GM18498 (cell line): ENCODE data around the gene CHRNA5.

Source experiments
- ATAC-seq: cut with Tn5 transposase; IDR thresholded peaks from one replicate; pipeline ENCODE4 v1.9.1; 2021; ENCODE audit warnings: mild to moderate bottlenecking, moderate library complexity; ENCODE audit not compliant: unreplicated experiment

Gene CHRNA5

DNA sequence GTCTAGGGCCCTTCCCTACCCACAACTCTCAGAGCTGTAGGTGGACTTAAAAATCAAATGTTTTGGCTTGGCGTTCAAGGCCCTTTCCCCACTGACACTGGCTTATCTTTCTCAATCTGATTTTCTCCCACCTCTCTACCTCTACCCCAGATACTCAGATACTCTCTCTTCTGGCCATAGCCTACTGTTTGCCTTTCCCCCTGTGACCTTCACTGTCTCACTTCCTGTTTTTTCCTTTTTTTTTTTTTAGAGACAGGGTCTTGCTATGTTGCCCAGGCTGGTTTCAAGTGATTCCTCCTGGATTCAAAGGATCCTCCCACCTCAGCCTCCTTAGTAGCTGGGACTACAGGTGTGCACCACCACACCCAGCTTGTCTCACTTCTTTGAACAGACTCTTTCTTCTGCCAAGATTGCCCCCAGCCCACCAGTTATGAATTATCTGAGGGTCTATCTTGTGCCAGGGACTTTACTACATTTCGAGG lies 71.1 kb downstream of the CHRNA5 start:
- no peak for ATAC-seq

DNA sequence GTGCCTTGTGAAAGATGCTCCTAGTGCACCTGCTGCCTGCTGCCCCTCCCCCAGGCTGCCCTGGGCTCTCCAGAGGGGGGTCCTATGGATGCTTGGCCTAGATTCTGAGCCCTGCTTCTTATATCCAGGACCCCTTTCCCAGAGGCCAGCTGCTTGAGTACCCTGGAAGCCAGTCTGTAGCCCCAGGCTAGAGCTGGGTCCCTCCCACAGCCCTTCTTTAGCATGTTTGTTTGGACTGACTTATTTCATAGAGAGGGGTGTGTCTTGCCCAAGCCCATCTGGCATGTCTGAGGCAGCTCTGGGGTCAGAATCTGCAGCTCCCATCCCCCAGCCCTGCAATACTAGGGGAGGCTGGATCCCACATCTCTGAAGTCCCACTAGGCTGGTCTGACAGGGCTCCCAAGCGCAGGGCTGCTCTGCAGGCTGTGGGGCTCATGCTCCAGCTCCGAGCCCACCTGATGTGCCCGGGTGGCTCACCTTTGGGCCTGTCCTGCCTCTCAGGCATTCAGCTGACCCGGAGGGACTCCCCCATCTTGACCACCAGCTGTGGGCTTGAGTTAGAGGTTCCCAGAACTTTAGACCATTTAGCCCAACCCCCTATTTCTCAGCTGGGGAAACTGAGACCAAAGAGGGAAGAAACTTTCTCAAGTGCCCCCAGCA lies 72.6 kb downstream of the CHRNA5 start:
- no peak for ATAC-seq

DNA sequence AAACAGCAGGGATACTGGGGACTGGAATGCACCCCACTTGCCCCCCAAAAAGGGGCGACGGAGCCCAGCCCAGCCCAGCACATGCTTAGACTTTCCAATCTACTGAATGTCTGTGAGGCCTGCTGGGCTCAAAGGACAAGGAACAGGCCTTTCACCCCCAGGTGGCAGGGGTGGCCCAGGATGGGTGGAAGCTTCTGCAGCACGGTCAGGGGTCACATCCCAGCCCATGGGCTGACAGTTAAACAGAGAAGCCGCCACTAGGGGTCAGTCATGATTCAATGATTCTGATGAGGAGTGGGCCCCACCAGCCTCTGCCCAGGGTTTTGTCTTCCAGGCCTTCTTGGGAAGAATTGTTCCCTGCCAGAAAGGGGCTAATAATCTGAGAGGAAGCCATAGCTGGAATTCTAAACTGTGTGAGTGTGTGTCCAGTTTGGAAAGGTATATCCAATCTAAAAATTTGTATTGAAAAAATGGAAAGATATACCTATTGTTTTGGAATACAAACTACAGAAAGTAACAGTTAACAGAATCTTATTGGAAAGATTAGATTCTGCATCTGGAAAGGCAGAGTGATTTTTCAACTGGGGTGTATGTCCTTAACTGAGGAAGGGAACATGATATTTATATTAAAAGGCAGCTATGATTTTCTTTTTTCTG lies 73.5 kb downstream of the CHRNA5 start:
- ATAC-seq, result no peak

DNA sequence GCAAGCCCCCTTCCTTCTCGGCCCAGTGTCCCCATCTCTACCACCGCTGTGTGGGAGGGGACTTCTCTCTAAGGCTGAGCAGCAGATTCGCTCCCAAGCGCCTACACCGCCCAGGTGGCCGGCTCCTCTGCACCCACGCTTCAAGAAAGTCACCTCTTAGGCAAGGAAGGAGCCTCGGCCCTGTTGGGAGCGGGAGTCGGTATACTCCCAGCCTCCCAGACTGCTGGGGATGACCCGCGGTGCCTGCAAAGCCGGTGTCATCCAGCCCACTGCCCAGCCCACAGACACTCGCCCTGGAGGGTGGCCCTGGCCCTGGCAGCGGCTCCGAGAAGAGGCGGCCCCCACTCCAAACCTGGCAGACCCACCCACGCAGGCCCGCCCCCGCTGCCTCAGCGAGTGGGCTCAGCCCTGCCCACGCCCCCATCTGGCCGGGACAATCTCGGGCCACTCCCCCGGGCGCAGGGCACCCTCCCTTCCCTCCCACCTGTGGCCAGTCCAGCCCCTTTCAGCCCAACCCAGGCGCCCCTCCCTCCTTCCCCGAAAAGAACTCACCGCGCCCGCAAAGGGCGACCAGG lies 75.3 kb downstream of the CHRNA5 start:
- ATAC-seq, result no peak

DNA sequence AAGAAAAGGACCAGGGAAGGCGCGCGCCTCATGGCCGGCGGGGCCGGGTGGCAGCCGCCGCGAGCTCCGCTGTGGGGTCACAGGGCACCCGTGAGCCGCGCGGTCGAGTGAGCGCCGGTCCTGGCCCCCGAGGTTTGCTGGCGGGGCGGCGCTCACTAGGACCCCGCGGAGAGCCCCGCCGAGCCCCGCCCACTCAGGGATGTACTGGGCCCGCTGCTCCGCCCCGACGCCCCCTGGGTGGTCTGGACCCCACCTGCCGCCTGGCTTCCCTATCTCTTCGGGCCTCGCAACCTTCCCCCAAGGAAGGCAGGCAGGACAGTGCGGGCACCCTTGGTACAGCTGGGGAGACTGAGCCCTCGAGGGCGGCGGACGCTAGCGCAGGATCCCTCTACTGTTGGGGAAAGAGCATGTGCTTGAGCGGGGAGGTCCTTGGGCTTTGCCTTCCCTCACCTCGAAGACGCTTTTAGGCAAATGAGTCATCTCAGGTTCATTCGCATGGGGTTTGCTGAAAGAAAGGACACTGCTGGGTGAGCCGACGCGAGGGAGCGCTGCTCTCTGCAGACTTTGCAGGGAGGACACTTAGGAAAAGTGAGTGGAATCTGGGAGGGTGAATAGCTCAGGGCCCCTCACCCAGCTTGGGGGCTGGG lies 75.9 kb downstream of the CHRNA5 start, which contains the start of gene CHRNB4:
CHRNB4 (minus strand) TSS at position 109 of the 647 bp plus-strand sequence; CDS start at position 32, 77 bp downstream.
- ATAC-seq, result no peak

DNA sequence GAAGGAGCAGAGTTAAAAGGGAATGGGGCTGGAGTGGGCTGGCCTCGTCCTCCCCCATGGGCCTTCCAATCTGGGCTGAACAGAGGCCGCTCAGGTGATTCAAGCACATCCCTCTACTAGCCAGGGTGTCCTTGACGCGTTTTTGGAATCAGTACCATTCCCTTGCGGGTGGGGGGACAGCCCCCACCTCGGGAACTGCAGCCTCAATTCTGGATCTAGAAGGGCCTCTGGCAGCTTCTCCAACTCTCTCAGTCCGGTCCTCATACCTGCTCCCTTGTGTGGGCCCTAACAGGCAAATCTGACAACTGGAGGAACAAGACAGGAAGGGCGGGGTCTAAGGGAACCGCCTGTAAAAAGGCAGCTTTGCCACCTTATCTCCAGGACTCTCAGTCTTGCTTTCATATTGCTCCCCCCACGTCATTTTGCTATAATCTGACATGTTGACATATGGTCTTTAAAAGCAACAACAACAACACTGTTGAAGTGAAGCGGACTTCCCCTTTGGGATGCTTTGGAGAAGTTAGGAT lies 76.5 kb downstream of the CHRNA5 start:
- no peak for ATAC-seq

DNA sequence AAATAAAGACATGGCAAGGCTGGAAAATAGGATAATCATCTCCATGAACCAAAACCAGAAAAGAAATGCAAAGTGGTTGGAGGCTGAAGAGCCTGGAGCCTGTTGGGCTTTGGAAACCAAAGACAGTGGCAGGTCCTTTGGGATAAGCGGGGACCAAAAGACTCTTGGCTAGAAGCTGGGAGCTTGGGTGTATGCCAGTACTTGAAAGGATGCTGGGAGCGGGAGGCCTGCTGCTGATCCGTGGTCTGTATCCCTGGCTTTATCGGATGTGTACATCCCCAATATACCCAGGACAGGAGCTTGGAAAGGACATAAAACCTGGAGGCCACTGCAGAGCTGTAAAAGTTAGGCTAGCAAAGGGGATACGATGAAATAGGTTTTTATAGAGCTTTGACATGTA lies 77.0 kb downstream of the CHRNA5 start:
- no peak for ATAC-seq
